GM21529 (cell line): ENCODE measurements around the gene CD9.
"Not testable (repeated sequence)": the region's sequence is repeated elsewhere in the genome, so short reads cannot be mapped to it uniquely, and the experiment has no call there.

Experiments used
- ATAC-seq: cut with Tn5 transposase; IDR thresholded peaks from one replicate; pipeline ENCODE4 v1.9.1; 2021; ENCODE audit not compliant: unreplicated experiment

CD9 gene, protein sequence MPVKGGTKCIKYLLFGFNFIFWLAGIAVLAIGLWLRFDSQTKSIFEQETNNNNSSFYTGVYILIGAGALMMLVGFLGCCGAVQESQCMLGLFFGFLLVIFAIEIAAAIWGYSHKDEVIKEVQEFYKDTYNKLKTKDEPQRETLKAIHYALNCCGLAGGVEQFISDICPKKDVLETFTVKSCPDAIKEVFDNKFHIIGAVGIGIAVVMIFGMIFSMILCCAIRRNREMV

DNA sequence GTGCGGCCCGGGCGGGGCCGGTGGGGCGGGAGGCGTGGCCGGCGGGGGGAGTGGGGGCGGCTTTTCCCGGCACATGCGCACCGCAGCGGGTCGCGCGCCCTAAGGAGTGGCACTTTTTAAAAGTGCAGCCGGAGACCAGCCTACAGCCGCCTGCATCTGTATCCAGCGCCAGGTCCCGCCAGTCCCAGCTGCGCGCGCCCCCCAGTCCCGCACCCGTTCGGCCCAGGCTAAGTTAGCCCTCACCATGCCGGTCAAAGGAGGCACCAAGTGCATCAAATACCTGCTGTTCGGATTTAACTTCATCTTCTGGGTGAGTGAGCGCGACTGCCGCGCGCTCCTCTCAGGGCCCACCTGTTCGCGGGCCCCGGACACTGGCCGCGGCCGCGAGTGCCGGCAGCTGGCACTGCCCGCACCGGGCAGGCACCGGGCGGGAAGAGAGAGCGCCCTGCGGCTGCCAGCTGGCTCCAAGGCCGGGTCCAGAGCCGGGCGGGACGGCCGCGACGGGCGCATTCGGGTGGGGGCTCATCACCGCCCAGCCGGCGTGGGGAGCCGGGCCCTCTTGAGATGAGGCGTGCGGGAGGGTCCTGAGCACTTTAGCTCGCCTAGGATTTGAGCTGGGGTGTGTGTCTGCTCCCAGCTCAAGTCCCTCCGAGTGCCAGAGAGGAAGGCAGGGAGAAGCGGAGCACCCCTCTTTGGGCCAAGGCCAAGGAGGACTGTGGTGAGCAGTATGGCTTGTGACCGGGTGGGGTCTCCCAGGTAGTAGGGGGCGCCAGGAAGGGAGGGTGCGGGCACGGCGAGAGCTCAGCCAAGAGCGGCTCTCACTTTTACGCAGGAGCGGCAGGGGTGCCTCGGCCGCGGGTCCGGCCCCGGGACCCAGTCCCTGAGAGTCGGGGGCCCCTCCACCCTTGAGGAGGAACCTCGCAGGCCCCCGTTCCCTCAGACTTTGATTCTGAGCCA lies at the start of gene CD9:
Gene CD9, plus strand, starts transcription at position 145 of the 957 bp plus-strand sequence. Its CDS starts 100 bp downstream, at position 245.
- no peak for ATAC-seq

GRCh38 chr12:6154730-6155459 lies 45.3 kb upstream of the CD9 start:
- no peak for ATAC-seq

DNA sequence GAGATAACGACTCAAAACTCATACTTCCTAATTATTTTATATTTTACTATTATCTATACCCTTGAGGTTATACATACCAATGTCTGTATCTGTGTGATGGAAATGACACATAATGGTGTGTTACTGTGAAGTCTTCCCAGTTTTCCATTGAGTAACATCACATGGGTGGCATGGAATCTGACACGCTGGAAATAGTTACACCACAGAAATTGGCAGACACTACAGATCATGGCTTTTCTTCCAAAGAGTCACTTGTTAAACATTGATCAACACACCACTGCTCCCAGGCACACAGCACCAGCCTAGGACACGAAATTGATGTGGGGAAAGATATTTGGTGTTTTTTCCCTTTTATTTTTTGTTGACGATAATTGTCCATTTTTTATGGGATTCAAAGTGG lies 42.7 kb upstream of the CD9 start:
- ATAC-seq = no peak

GRCh38 chr12:6158255-6158654 lies 41.9 kb upstream of the CD9 start:
- no peak for ATAC-seq

DNA sequence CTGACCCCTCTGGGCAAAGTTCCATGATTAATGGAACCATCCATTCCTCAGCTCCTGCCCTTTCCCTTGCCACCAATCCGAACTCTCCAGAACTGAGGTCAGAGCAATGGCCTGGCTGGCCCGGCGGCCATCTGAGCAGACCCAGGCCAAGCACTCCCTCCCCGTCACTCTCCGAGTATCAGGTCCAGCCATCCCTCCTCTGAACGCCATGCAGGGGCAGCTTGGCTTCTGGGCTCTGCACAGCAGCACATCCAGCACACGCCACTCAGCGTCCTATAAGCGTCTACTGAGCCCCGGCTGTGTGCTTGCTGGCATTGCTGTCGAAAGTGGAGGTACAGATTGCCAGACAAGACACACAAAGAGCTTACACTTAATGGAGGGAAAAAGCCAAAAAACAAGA lies 41.5 kb upstream of the CD9 start:
- no peak for ATAC-seq

DNA sequence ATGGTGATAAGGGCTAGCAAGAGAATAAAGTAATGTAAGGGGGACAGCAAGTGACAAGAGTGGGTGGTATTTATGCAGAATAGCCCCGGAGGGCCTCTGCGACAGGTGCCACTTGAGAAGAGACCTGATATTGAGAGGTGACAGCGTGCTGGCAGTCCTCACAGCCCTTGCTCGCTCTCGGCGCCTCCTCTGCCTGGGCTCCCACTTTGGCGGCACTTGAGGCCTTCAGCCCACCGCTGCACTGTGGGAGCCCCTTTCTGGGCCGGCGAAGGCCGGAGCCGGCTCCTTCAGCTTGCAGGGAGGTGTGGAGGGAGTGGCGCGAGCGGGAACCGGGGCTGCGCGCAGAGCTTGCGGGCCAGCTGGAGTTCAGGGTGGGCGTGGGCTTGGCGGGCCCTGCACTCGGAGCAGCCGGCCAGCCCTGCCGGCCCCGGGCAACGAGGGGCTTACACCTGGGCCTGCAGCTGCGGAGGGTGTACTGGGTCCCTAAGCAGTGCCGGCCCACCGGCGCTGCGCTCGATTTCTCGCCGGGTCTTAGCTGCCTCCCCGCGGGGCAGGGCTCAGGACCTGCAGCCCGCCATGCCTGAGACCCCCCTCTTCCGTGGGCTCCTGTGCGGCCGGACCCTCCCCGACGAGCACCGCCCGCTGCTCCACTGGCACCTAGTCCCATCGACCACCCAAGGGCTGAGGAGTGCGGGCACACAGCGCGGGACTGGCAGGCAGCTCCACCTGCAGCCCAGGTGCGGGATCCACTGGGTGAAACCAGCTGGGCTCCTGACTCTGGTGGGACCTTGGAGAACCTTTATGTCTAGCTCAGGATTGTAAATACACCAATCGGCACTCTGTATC lies 40.8 kb upstream of the CD9 start:
- ATAC-seq = not testable (repeated sequence)

DNA sequence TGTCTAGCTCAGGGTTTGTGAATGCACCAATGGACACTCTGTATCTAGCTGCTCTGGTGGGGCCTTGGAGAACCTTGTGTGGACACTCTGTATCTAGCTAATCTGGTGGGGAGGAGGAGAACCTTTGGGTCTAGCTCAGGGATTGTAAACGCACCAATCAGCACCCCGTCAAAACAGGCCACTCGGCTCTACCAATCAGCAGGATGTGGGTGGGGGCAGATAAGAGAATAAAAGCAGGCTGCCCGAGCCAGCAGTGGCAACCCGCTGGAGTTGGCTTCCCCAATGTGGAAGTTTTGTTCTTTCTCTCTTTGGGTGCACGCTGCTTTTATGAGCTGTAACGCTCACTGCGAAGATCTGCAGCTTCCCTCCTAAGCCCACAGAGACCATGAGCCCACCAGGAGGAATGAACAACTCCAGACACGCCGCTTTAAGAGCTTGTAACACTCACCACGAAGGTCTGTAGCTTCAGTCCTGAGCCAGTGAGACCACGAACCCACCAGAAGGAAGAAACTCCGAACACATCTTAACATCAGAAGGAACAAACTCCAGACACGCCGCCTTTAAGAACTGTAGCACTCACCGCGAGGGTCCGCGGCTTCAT lies 40.1 kb upstream of the CD9 start:
- not testable (repeated sequence) for ATAC-seq

DNA sequence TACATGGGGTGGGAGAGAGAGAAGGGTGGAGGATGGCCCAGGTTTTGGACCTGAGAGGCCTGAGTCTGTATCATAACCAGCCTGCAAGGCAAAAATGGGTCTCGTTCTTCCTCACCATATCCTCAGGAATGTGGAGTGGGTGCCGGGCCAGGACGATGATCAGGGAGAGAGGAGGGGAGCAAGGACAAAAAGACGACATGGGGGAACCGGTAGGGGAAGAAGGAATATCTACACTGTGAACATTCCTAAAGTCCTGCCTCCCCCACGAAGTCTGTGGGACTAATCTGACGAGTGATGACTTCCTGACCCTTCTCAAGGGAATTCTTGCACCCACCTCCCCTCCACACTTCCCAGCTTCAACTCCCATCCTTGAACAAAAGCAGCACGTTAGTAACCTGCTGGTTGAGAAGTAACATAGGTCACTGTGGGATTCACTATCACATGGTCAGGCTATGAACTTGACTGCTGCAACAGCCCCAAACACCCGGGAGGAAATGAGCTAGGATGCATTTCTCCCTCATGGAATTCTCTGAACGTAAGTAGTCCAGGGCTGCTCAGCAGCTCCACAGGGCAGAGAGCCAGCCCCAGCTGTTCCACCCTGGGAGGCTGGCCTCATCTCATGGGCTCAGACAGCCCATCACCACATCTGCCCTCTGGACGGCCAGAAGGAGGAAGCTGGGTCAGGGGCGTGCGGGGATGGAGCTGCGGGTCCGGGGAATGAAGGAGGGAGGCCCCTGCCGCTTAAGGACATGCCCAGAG lies 38.9 kb upstream of the CD9 start:
- no peak for ATAC-seq

DNA sequence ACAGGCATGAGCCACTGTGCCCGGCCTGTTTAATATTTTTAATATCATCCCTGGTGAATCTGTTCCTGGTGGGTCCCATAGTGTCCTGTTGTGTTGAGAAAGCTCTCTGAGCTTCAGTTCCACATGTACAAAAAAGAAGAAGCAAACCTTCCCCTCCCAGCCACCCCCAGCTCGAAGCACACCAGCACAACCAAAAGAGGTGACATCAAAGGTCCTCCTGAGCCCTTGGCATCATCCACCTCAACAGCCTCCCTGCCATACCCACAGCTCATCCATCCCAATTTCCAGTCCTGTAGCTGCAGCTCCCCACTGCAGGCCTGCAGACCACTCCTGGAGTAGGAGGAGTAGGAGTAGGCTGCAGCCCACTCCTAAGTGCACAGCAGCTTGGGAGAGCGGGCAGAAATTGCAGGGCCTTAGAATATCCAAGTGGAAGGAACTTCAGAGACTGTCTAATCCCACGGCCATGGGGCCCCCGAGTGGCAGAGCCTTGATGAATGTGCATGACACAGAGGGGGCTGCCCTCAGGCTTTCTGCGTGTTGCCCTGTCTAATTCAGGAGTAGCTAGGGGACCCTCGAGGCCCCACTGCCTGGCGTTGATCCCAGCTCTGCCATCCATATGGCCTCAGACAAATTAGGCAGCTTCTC lies 36.7 kb upstream of the CD9 start:
- no peak for ATAC-seq

DNA sequence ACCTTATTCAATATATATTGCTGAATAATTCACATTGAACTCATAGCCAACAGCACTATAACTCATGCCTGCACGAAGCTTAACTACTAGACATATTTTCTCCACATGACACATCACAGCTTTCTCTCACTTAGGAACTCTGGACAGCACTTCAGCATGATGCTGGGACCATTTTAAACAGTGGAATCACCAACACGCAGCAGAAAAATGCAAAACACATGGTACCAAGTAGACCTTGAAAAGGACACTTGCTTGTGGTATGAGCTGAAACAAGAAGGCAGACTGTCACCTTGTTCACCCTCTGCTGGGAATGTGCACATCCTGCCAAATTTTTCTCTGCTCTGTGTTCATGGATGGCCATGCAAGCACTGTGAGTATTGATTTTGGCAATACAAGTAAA lies 34.8 kb upstream of the CD9 start:
- no peak for ATAC-seq

DNA sequence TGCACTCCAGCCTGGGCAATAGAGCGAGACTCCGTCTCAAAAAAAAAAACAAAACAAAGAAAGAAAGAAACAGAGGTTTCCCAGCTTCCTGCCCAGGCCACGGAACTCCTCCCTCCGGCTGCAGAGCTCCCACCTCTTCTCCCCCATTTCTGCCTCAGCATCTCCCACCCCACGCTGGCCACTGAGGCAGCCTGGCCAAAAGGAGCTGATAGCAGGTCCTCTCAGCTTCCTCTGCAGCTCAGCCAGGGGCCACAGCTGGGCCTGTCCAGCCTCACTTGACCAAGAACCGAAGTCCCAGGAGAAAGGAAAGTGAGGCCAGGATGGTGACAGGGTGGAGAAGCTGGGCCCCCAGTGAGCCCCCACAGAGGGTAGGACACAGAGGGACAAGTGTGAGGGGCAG lies 33.4 kb upstream of the CD9 start:
- ATAC-seq = no peak

DNA sequence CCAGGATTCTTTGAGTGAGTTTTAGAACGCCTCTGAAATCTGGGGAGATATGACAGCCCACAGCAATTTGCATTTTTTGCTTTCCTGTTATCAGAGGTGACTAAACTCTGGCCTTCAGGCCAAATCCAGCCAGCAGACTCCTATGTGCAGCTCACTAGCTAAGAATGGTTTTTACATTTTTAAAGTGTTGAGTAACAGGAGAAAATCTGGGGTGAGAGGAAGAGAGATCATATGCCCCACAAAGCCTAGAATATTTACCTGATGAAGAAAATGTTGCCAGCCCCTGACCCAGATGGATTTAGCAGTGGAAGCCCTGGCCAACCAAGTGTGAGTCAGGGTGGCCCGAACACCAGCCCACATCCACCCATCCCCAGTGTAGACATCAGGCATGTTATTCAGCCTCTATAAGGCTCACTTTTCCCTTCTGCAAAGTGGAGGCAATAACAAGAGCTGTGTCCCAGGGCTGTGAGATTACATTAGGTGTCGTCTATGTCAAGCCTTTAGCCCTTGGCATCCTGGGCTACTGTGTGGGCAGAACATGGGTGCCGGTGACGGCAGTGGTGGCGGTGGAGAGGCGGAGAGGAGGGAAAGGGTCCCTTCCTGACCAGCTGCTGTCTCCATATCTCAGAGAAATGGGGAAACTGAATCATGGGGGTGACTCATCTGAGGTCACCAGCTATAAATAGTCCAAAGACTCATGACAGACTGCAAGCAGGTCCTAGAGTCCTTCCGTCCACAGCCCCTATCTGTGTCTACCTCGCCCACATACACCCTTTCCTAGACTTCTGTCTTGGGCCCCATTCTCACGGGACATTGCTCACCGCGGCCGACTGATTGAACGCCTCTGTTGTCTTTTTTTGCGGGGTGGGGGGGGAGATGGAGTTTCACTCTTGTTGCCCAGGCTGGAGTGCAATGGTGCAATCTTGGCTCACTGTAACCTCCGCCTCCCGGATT lies 32.6 kb upstream of the CD9 start:
- peak; percentile 89 for ATAC-seq

- ATAC-seq = no peak
Measured at GRCh38 chr12:6171409-6172015, 28.7 kb upstream of the CD9 start.

DNA sequence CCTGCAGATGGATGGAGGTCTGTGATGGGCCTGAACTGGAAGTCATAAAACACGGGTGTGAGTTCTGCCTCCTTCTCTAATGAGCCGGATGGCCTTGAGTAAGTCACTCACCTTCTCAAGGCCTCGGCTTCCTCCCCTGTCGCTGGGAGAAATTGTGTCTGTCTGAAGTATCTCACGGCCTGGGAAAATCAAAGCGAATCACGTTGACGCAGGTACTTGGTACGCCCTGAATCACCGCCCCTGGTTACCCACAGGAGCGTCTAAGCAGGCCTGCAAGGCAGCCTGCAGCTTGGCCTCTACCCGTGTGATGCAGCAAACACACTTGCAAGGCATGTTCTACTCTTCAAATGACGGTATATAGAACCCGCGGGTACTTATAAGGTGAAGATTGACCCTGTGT lies 28.1 kb upstream of the CD9 start:
- ATAC-seq = no peak

DNA sequence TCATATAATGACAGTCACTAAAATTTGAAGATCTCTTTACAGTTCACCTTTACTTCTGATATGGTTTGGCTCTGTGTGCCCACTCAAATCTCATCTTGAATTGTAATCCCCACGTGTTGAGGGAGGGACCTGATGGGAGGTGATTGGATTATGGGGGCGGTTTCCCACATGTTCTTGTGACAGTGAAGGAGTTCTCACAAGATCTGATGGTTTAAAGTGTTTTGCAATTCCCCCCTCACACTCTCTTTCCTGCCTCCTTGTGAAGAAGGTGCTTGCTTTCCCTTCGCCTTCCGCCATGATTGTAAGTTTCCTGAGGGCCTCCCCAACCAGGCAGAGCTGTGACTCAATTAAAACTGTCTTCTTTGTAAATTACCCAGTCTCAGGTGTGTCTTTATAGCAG lies 27.3 kb upstream of the CD9 start:
- no peak for ATAC-seq

DNA sequence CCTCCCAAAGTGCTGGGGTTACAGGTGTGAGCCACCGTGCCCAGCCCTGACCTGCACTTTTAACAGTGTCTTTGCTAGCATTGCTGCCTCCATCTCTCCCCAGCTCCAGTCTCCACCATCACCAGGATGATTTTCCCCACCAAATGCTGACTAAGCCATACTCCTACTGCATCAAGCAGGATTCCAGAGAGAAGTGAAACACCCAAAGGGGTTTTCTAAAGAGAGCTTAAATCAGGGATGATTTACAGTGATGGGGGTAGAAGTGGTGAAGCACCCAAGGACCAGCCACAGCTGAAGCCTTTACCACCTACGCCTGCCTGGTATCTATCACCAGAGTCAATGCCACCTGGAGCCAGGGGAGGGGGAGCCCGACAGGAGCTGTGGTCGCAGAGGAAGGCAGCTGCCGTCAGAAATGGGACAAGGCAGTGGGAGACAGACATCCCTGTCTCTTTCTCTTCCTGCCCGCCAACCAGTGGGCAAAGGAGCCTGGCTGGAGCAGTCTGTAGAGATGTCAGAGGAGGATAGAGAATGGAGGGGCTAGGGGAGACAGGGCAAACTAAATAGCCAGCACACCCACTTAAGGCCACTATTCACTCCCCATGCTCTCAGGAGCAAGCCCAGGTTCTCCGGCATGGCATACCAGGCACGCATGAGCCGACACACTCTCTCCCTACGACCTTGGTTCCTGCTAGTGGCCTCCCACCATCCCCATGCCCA lies 22.4 kb upstream of the CD9 start:
- no peak for ATAC-seq
